NT2/D1 (cell line): ENCODE measurements around the gene DYNLRB2.

ENCODE experiments used
- DNase-seq: peaks from one replicate; pipeline ENCODE4 v3.0.0-alpha.2; 2011; ENCODE audit warnings: low read depth, low spot score
- H3K27me3 ChIP-seq: 2 replicates; pipeline ENCODE4 v1.6.0; 2011; ENCODE audit warnings: mild to moderate bottlenecking; ENCODE audit not compliant: insufficient read length, insufficient read depth
- H3K36me3 ChIP-seq: 2 replicates; pipeline ENCODE4 v1.6.1; 2011; ENCODE audit warnings: mild to moderate bottlenecking, low read length, mixed read lengths; ENCODE audit not compliant: insufficient read depth, insufficient read length
- H3K4me1 ChIP-seq: 2 replicates; pipeline ENCODE4 v1.5.1; 2011; ENCODE audit not compliant: insufficient read depth, insufficient read length
- H3K4me3 ChIP-seq: 2 replicates; pipeline ENCODE4 v1.5.1; 2011; ENCODE audit warnings: low read depth; ENCODE audit not compliant: insufficient read length
- H3K9ac ChIP-seq: 2 replicates; pipeline ENCODE4 v1.6.0; 2011; ENCODE audit warnings: low read depth; ENCODE audit not compliant: insufficient read length
- H3K9me3 ChIP-seq: 2 replicates; pipeline ENCODE4 v1.5.1; 2011; ENCODE audit warnings: mild to moderate bottlenecking, low read length; ENCODE audit not compliant: insufficient read depth
- SUZ12 ChIP-seq: IDR thresholded peaks from 2 replicates; pipeline ENCODE4 v1.6.1; 2011; ENCODE audit not compliant: insufficient read length, insufficient read depth; ENCODE audit errors: extremely low read depth
- YY1 ChIP-seq: IDR thresholded peaks from 2 replicates; pipeline ENCODE4 v1.6.1; 2011; ENCODE audit not compliant: insufficient read length, insufficient read depth
- ZNF274 ChIP-seq: IDR thresholded peaks from 2 replicates; pipeline ENCODE4 v1.6.1; 2011; ENCODE audit warnings: mild to moderate bottlenecking, low read depth, low read length

DYNLRB2 gene

DNA sequence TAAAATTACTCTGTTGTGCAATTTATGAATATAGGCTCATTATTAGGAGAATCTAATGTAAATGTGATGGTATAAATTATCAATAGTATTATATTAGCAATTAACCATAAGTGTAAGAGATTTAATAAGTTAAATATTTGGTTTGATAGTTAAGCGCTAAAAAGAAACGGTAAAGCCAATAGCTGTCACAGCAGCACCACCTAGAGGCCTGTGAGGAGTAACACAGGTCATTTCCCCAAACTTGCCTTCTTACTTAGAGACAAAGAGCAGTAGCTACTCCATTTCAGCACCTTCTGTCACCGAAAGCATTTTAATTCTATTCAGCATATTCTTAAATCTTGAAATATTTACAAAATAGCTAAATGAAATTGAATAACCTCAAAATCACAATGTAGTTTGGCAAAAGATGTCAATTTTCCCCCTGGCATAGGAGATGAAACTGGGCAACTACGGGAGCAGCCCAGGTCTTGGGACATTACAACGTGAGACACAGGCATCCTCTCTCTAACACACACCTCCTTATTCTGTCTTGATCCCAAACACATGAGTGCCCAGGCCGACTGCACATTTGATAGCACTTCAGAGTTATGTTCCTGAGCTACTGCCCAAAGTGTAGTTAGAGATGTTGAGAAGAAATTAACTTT lies 14.3 kb upstream of the DYNLRB2 start:
- H3K4me3 ChIP-seq, result no peak overlapping the region
- H3K27me3 ChIP-seq, result no peaks in the 10 kb centered on the region

DNA sequence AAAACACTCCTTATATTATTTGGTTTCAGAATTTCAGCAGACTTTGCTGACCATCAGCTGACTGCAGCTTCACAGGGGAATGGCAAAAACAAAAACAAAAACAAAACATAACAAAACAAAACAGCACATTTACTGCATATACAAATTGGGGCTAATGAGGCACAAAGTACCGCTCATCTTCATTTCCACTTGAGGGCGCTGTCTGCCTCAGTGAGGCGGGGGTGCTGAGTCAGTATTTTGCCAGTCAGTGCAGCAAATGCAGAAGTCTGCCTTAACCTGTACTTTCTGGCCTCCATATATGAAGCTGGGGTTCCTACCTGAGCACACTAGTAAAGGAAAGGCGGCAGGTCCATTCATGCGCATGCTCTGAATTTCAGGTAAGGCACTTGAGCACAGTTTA lies 13.5 kb upstream of the DYNLRB2 start:
- H3K27me3 ChIP-seq, result no peaks in the 10 kb centered on the region
- H3K4me1 ChIP-seq, result no peaks in the 10 kb centered on the region
- no peak for TF ChIP-seq SUZ12
- H3K36me3 ChIP-seq, result no peaks in the 10 kb centered on the region
- DNase-seq, result peak; percentile 43
- H3K9me3 ChIP-seq, result no peaks in the 10 kb centered on the region
- H3K9ac ChIP-seq, result no peak overlapping the region
- no peak overlapping the region for H3K4me3 ChIP-seq

More for the DNA sequence above, 14.3 kb upstream of the DYNLRB2 start:
- DNase-seq, result peak; percentile 56
- no peaks in the 10 kb centered on the region for H3K9me3 ChIP-seq
- H3K9ac ChIP-seq, result no peak overlapping the region
- H3K4me1 ChIP-seq, result no peaks in the 10 kb centered on the region
- TF ChIP-seq SUZ12 (no peak), ZNF274 (no peak), YY1 (no peak)
- no peaks in the 10 kb centered on the region for H3K36me3 ChIP-seq

DNA sequence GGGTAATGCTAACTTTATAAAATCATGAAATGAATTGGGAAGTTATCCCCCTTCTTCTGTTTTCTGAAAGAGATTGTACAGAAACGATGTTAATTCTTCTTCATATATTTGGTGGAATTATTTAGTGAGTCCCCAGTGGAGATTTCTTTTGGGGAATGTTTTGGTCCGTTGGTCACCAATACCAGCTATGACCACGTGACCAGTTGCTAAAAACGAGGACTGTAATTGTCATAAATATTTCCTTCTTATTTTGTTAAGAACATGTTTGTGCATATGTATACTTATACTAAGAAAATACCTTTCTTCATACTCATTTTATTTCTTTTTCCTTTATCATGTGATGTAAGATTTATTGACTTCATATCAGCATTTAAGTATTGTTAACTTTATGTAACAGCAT lies 10.3 kb upstream of the DYNLRB2 start:
- no peak overlapping the region for H3K9ac ChIP-seq
- H3K36me3 ChIP-seq, result no peaks in the 10 kb centered on the region
- H3K9me3 ChIP-seq, result no peaks in the 10 kb centered on the region
- no peak for DNase-seq
- no peak for TF ChIP-seq YY1
- no peak for TF ChIP-seq SUZ12
- no peak for TF ChIP-seq ZNF274
- no peaks in the 10 kb centered on the region for H3K4me1 ChIP-seq
- H3K4me3 ChIP-seq, result no peak overlapping the region
- no peaks in the 10 kb centered on the region for H3K27me3 ChIP-seq

DNA sequence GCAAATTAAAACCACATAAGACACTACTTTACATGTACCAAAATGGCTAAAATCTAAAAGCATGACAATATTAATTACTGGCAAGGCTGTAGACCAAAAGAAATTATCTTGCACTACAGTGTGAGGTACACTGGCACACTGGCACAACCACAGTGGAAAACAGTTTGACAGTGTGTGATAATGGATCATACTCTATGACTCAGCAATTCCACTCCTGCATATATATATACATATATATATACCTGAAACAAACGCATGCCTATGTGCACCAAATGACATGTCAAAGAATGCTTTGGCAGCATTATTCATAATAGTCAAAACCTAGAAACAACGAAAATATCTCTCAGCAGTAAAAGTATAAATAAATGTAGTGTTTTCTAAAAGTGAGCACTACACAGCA lies 4.6 kb upstream of the DYNLRB2 start:
- no peaks in the 10 kb centered on the region for H3K36me3 ChIP-seq
- H3K27me3 ChIP-seq, result peaks cover 3% of the 10 kb centered on the region
- no peak for DNase-seq
- H3K4me1 ChIP-seq, result no peaks in the 10 kb centered on the region
- H3K9me3 ChIP-seq, result no peaks in the 10 kb centered on the region
- TF ChIP-seq YY1 (no peak), SUZ12 (no peak), ZNF274 (no peak)
- no peak overlapping the region for H3K4me3 ChIP-seq
- H3K9ac ChIP-seq, result no peak overlapping the region

DNA sequence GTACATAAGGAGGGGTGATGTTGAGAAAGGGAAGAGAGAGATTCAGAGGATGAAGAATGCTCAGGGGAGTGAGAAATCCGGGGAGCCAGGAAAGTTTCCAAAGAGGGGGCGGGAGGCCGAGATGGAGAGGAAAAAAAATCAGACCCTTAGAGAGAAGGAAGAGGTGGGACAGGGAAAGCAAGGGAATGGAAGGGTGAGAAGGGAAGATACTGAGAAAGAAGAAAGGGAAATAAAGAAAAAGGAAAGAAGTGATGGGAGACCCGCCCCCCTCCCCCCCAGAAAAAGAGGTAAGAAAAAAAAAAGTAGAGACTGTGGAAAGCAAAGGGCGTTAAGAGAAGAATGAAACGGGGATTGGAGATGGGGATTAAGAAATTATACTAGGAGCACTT lies 507 bp downstream of the DYNLRB2 start:
- no peak for DNase-seq
- Histone ChIP-seq H3K9ac (peak overlapping the region; percentile 26), H3K27me3 (peaks cover 23% of the 10 kb centered on the region), H3K9me3 (no peaks in the 10 kb centered on the region), H3K4me1 (no peaks in the 10 kb centered on the region), H3K4me3 (peak overlapping the region; percentile 72), H3K36me3 (no peaks in the 10 kb centered on the region)
- TF ChIP-seq SUZ12 (no peak), ZNF274 (no peak), YY1 (no peak)

DNA sequence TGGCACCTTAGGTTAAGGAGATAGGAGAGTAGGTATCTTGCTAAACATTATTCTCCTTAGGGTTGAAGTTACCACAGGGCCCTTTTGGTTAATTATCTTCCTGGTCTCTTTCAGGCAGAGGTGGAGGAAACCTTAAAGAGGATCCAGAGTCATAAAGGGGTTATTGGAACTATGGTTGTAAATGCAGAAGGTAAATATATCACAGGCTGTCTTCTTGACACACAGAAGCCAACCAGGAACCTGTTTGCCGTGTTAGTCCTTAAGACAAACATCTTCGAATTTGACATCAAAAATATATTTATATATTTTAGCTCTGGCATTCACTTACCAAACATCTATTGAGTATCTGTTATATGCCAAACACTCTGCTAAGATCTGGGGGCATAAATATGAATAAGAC lies 2.4 kb downstream of the DYNLRB2 start:
- DNase-seq, result no peak
- Histone ChIP-seq H3K27me3 (peaks cover 23% of the 10 kb centered on the region), H3K9me3 (no peaks in the 10 kb centered on the region), H3K4me3 (no peak overlapping the region), H3K4me1 (no peaks in the 10 kb centered on the region), H3K9ac (no peak overlapping the region), H3K36me3 (no peaks in the 10 kb centered on the region)
- TF ChIP-seq SUZ12 (no peak), YY1 (no peak)

DNA sequence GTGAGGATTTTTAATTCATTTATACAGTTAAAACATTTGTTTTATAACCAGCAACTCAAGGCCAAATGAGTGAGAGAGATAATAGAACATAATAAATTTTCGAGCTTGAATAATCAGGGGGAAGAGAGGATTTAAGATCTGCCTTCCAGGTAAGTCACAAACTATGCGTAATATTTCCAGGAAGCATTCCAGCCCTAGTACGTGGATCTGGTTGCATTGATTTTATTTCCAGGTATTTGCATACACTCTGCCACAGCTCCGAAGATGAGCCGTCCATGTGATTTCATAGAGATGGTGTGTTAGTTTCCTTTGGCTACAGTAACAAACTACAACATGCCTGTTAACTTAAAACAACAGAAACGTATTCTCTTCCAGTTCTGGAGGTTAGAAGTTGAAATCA lies 3.5 kb downstream of the DYNLRB2 start:
- no peaks in the 10 kb centered on the region for H3K9me3 ChIP-seq
- H3K4me1 ChIP-seq, result no peaks in the 10 kb centered on the region
- no peak for TF ChIP-seq SUZ12
- no peak for TF ChIP-seq YY1
- TF ChIP-seq ZNF274, result no peak
- peaks cover 23% of the 10 kb centered on the region for H3K27me3 ChIP-seq
- H3K36me3 ChIP-seq, result no peaks in the 10 kb centered on the region
- H3K4me3 ChIP-seq, result no peak overlapping the region
- H3K9ac ChIP-seq, result no peak overlapping the region
- no peak for DNase-seq

DNA sequence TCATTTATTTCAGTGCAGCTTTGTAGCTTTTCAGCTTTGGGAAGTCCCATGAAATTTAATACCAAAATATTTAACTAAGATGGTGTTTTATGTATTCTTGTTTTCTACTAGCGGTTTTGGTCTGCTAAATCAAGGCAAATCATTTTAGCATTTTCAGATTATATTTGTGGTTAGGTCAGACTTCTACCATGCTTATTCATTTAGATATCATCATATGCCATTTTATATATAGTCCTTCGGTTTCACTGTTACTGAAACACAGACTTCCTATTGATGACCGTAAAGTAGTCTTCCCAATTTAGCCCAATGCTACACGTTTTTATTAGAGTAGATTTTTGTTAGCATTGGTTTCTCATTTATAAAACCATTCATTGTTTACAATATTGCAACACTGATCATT lies 5.5 kb downstream of the DYNLRB2 start:
- DNase-seq, result no peak
- peaks cover 20% of the 10 kb centered on the region for H3K27me3 ChIP-seq
- H3K4me1 ChIP-seq, result no peaks in the 10 kb centered on the region
- no peaks in the 10 kb centered on the region for H3K36me3 ChIP-seq
- no peak overlapping the region for H3K4me3 ChIP-seq
- TF ChIP-seq ZNF274 (no peak), SUZ12 (no peak), YY1 (no peak)
- H3K9ac ChIP-seq, result no peak overlapping the region
- H3K9me3 ChIP-seq, result no peaks in the 10 kb centered on the region
